HepG2 (cell line): ENCODE data around the gene TBX3. TPM values are rescaled to one million over a fixed set of nuclear protein-coding genes. Genes with fewer than 3 reads are reported as not detected.

Source experiments
- ATF7 ChIP-seq, 2 experiments: fragments of 450-650 bp in 1 of 2; sonication (generic) in 1 of 2; formaldehyde crosslinking in 1 of 2; IDR thresholded peaks; 2 replicates each; pipeline versions ENCODE4 v1.4.0 to v1.6.1; 2016 to 2020; ENCODE audit warnings: antibody characterized with exemption in 1 of 2, mild to moderate bottlenecking in 1 of 2, missing genetic modification reagents in 1 of 2
- FLYWCH1 ChIP-seq: sonication (generic); formaldehyde crosslinking; IDR thresholded peaks from 2 replicates; pipeline ENCODE4 v1.8.1; 2023; ENCODE audit warnings: mild to moderate bottlenecking, missing genetic modification reagents
- MATR3 ChIP-seq: sonication (generic); formaldehyde crosslinking; IDR thresholded peaks from 2 replicates; pipeline ENCODE4 v1.4.0; 2020; ENCODE audit warnings: missing genetic modification reagents
- NFE2L1 ChIP-seq: sonication (generic); formaldehyde crosslinking; IDR thresholded peaks from 2 replicates; pipeline ENCODE4 v1.4.0; 2020; ENCODE audit warnings: missing genetic modification reagents, mild to moderate bottlenecking, borderline replicate concordance
- NR3C1 ChIP-seq: sonication (generic); formaldehyde crosslinking; IDR thresholded peaks from 2 replicates; pipeline ENCODE4 v1.4.0; 2020; ENCODE audit warnings: missing genetic modification reagents
- SPEN ChIP-seq: sonication (generic); formaldehyde crosslinking; IDR thresholded peaks from 2 replicates; pipeline ENCODE4 v1.5.1; 2020; ENCODE audit warnings: low read depth, mild to moderate bottlenecking, missing genetic modification reagents
- ZKSCAN8 ChIP-seq: IDR thresholded peaks from 2 replicates; pipeline ENCODE4 v1.6.1; 2016; ENCODE audit warnings: borderline replicate concordance, missing genetic modification reagents, missing compliant biosample characterization
- ZMYM4 ChIP-seq: sonication (generic); formaldehyde crosslinking; IDR thresholded peaks from 2 replicates; pipeline ENCODE4 v1.8.1; 2023; ENCODE audit warnings: mild to moderate bottlenecking, missing genetic modification reagents
- ZNF317 ChIP-seq: sonication (generic); formaldehyde crosslinking; IDR thresholded peaks from 2 replicates; pipeline ENCODE4 v1.5.0; 2020; ENCODE audit warnings: mild to moderate bottlenecking, missing genetic modification reagents
- ZNF572 ChIP-seq: sonication (generic); formaldehyde crosslinking; IDR thresholded peaks from 2 replicates; pipeline ENCODE4 v1.5.1; 2020; ENCODE audit warnings: mild to moderate bottlenecking, missing genetic modification reagents
- ZNF792 ChIP-seq: IDR thresholded peaks from 2 replicates; pipeline ENCODE4 v1.6.1; 2016
- polyA plus RNA-seq, 8 experiments: library from polyadenylated mRNA; depleted of rRNA in 3 of 8; stranded (reverse) in 7 of 8; unstranded in 1 of 8; fragments of >200 nt; fragmentation: Illumina TruSeq in 4 of 8; extraction: Trizol in 4 of 8; gene quantifications; 2 replicates each; pipeline versions ENCODE4 v1.2.1 to v1.2.3, GENCODE V29; 2011 to 2016; ENCODE audit warnings: low read depth in 4 of 8, missing spikeins in 1 of 8, mixed read lengths in 1 of 8; ENCODE audit not compliant: insufficient read depth in 1 of 8
- total RNA-seq, 5 experiments: library from RNA; depleted of rRNA; stranded (reverse); fragments of >200 nt; fragmentation: Illumina TruSeq; extraction: Trizol; gene quantifications; 2 replicates each; pipeline ENCODE4 v1.2.3, GENCODE V29; 2016; ENCODE audit warnings: low read depth in 1 of 5
- TF ChIP-seq, protein P1 (sequence below): sonication (generic); formaldehyde crosslinking; IDR thresholded peaks from 2 replicates; pipeline ENCODE4 v1.4.0; 2020; ENCODE audit warnings: mild to moderate bottlenecking, missing genetic modification reagents
- TF ChIP-seq, protein P2 (sequence below): sonication (generic); formaldehyde crosslinking; IDR thresholded peaks from 2 replicates; pipeline ENCODE4 v1.5.0; 2020; ENCODE audit warnings: missing genetic modification reagents
- TF ChIP-seq, protein P3 (sequence below): sonication (generic); formaldehyde crosslinking; IDR thresholded peaks from 2 replicates; pipeline ENCODE4 v1.4.0; 2020; ENCODE audit warnings: missing genetic modification reagents
- TF ChIP-seq, protein P4 (sequence below): sonication (generic); formaldehyde crosslinking; IDR thresholded peaks from 2 replicates; pipeline ENCODE4 v1.5.0; 2020; ENCODE audit warnings: missing genetic modification reagents
- TF ChIP-seq, protein P5 (sequence below): sonication (generic); formaldehyde crosslinking; IDR thresholded peaks from 2 replicates; pipeline ENCODE4 v1.5.0; 2020; ENCODE audit warnings: mild to moderate bottlenecking, low read depth, missing genetic modification reagents, borderline replicate concordance
- TF ChIP-seq, protein P6 (sequence below): sonication (generic); formaldehyde crosslinking; IDR thresholded peaks from 2 replicates; pipeline ENCODE4 v1.4.0; 2020; ENCODE audit warnings: mild to moderate bottlenecking, missing genetic modification reagents
- TF ChIP-seq, protein P7 (sequence below): sonication (generic); formaldehyde crosslinking; conservative IDR thresholded peaks from 2 replicates; pipeline ENCODE4 v1.8.0; 2022; ENCODE audit warnings: mild to moderate bottlenecking, moderate library complexity, missing genetic modification reagents

TBX3 gene
- total and polyA plus RNA-seq, 2 of the 13 experiments (the other 11 are each of a cell fraction or from before 2014, with no cell fraction given): 27.1 to 42.4 TPM

DNA sequence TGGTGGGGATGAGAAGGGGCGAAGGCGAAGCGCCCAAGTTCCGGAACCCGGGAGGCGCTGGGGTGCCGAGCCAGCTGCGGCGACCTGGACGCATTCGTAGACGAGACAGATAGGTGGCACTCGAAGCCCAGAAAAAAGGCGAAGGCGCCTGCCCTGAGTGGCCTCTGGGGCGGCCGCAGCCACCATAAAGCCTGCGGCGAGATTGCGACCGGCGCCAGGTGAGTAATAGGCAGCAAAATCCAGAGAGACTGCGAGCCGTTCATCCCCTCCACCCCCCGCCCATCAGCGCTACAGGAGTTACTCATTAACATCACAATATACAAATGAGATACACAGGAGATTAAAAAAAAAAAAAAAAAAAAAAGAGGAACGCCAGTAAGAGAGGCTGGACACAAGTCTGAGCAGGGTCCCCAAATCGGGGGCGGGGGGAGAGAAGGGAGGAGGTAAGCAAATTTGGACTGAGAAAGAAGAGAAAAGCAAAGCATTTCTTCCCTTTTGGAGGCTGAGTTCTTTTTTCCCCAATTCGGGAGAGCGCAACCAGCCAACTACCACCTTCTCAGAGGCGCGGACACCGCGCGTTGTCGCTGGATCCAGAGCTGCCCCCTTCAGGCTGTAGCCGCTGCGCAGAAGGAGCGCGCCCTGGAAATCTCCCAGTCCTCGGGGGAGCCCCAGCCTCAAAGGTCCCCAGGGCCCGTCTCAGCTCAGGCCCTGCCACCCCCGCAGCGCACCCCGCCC is 15.7 kb downstream of the TBX3 start (continued):
- TF ChIP-seq, protein P1, sequence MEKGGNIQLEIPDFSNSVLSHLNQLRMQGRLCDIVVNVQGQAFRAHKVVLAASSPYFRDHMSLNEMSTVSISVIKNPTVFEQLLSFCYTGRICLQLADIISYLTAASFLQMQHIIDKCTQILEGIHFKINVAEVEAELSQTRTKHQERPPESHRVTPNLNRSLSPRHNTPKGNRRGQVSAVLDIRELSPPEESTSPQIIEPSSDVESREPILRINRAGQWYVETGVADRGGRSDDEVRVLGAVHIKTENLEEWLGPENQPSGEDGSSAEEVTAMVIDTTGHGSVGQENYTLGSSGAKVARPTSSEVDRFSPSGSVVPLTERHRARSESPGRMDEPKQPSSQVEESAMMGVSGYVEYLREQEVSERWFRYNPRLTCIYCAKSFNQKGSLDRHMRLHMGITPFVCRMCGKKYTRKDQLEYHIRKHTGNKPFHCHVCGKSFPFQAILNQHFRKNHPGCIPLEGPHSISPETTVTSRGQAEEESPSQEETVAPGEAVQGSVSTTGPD (CRISPR knock-in tag): no peak
- TF ChIP-seq NFE2L1 (CRISPR knock-in tag) (no peak), ZNF572 (no peak), SPEN (CRISPR knock-in tag) (no peak; the same call in 1 of the 2 replicates), ZNF317 (CRISPR knock-in tag) (no peak), MATR3 (no peak), ZMYM4 (CRISPR knock-in tag) (peak; percentile 57; the same call in 1 of the 2 replicates), ZKSCAN8 (peak; percentile 63; the same call in 1 of the 2 replicates), NR3C1 (no peak), ATF7 (IDR thresholded peaks at IDR 0.05) (no peak), ATF7 (CRISPR knock-in tag; IDR thresholded peaks at IDR 0.05) (no peak), ZNF792 (CRISPR knock-in tag) (no peak), FLYWCH1 (CRISPR knock-in tag) (no peak)
- TF ChIP-seq, protein P2, sequence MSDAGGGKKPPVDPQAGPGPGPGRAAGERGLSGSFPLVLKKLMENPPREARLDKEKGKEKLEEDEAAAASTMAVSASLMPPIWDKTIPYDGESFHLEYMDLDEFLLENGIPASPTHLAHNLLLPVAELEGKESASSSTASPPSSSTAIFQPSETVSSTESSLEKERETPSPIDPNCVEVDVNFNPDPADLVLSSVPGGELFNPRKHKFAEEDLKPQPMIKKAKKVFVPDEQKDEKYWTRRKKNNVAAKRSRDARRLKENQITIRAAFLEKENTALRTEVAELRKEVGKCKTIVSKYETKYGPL (CRISPR knock-in tag): no peak; the same call in 1 of the 2 replicates
- TF ChIP-seq, protein P3, sequence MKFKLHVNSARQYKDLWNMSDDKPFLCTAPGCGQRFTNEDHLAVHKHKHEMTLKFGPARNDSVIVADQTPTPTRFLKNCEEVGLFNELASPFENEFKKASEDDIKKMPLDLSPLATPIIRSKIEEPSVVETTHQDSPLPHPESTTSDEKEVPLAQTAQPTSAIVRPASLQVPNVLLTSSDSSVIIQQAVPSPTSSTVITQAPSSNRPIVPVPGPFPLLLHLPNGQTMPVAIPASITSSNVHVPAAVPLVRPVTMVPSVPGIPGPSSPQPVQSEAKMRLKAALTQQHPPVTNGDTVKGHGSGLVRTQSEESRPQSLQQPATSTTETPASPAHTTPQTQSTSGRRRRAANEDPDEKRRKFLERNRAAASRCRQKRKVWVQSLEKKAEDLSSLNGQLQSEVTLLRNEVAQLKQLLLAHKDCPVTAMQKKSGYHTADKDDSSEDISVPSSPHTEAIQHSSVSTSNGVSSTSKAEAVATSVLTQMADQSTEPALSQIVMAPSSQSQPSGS (CRISPR knock-in tag): no peak
- TF ChIP-seq, protein P4, sequence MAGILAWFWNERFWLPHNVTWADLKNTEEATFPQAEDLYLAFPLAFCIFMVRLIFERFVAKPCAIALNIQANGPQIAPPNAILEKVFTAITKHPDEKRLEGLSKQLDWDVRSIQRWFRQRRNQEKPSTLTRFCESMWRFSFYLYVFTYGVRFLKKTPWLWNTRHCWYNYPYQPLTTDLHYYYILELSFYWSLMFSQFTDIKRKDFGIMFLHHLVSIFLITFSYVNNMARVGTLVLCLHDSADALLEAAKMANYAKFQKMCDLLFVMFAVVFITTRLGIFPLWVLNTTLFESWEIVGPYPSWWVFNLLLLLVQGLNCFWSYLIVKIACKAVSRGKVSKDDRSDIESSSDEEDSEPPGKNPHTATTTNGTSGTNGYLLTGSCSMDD (CRISPR knock-in tag): no peak
- TF ChIP-seq, protein P5, sequence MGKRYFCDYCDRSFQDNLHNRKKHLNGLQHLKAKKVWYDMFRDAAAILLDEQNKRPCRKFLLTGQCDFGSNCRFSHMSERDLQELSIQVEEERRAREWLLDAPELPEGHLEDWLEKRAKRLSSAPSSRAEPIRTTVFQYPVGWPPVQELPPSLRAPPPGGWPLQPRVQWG (CRISPR knock-in tag): no peak
- TF ChIP-seq, protein P6, sequence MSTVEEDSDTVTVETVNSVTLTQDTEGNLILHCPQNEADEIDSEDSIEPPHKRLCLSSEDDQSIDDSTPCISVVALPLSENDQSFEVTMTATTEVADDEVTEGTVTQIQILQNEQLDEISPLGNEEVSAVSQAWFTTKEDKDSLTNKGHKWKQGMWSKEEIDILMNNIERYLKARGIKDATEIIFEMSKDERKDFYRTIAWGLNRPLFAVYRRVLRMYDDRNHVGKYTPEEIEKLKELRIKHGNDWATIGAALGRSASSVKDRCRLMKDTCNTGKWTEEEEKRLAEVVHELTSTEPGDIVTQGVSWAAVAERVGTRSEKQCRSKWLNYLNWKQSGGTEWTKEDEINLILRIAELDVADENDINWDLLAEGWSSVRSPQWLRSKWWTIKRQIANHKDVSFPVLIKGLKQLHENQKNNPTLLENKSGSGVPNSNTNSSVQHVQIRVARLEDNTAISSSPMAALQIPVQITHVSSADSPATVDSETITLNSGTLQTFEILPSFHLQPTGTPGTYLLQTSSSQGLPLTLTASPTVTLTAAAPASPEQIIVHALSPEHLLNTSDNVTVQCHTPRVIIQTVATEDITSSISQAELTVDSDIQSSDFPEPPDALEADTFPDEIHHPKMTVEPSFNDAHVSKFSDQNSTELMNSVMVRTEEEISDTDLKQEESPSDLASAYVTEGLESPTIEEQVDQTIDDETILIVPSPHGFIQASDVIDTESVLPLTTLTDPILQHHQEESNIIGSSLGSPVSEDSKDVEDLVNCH: no peak
- TF ChIP-seq, protein P7, sequence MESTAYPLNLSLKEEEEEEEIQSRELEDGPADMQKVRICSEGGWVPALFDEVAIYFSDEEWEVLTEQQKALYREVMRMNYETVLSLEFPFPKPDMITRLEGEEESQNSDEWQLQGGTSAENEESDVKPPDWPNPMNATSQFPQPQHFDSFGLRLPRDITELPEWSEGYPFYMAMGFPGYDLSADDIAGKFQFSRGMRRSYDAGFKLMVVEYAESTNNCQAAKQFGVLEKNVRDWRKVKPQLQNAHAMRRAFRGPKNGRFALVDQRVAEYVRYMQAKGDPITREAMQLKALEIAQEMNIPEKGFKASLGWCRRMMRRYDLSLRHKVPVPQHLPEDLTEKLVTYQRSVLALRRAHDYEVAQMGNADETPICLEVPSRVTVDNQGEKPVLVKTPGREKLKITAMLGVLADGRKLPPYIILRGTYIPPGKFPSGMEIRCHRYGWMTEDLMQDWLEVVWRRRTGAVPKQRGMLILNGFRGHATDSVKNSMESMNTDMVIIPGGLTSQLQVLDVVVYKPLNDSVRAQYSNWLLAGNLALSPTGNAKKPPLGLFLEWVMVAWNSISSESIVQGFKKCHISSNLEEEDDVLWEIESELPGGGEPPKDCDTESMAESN: no peak
